ENCODE measurements around the gene MAN1C1. TPM values are rescaled to one million over a fixed set of nuclear protein-coding genes. Genes with fewer than 3 reads are reported as not detected.

Gene MAN1C1
- total and polyA plus RNA-seq, 2 donors (not counting 1 experiment from before 2014, with no cell fraction given) = 0.31 to 0.89 TPM

- no peaks in the 10 kb centered on the region for H3K36me3 ChIP-seq (replicated peaks in 1 of 2; ENCODE audit: control extremely low read depth in 1 of 2, control insufficient read depth in 1 of 2, extremely low read depth in 1 of 2, insufficient read depth in 2 of 2, low read length in 1 of 2)
- intact Hi-C loops (cut with micrococcal nuclease) = no loop called here
- peaks cover 0 to 9% (median 0%) of the 10 kb centered on the region in 3 donors for H3K9me3 ChIP-seq (ENCODE audit: control extremely low read depth in 1 of 3, control insufficient read depth in 2 of 3, insufficient read depth in 1 of 3, low read length in 2 of 3)
- H3K4me1 Mint-ChIP-seq = peaks cover 5% of the 10 kb centered on the region
- no peaks in the 10 kb centered on the region for H3K79me2 ChIP-seq (ENCODE audit: control insufficient read depth, insufficient read depth, low read length)
- no peak overlapping the region for H3K4me2 ChIP-seq (replicated peaks; ENCODE audit: low read depth, low read length, poor library complexity, severe bottlenecking)
- POLR2A ChIA-PET = no interaction called here
- no peak overlapping the region for H3K27ac ChIP-seq (ENCODE audit: low read length in 2 of 2)
- H3K27me3 Mint-ChIP-seq = peaks cover 36% of the 10 kb centered on the region
- H3K9me3 Mint-ChIP-seq (ENCODE audit: insufficient read depth) = no peaks in the 10 kb centered on the region
- 95% methylated on average over 4 of the region's 4 CpGs for WGBS (ENCODE audit: insufficient coverage)
- H3K4me3 Mint-ChIP-seq = no peak overlapping the region
- no peak for TF ChIP-seq EZH2 (IDR thresholded peaks at IDR 0.05; ENCODE audit: borderline replicate concordance, insufficient read depth, low read depth, low read length, poor library complexity, severe bottlenecking)
- no peak for TF ChIP-seq CTCF (IDR thresholded peaks at IDR 0.05)
- H3K9ac ChIP-seq (ENCODE audit: low read length) = no peak overlapping the region
- H3K27ac Mint-ChIP-seq = no peak overlapping the region
- no peaks in the 10 kb centered on the region for H4K20me1 ChIP-seq (ENCODE audit: control insufficient read depth, insufficient read depth, low read length, poor library complexity, severe bottlenecking)
- H3K4me1 ChIP-seq (ENCODE audit: control insufficient read depth in 2 of 2, insufficient read depth in 2 of 2, low read length in 2 of 2) = peaks cover 0 to 4% of the 10 kb centered on the region in 2 donors
- no peak overlapping the region for H2AFZ ChIP-seq (ENCODE audit: insufficient read depth, low read depth, low read length, poor library complexity, severe bottlenecking)
- no peak for DNase-seq
- H3K4me3 ChIP-seq (ENCODE audit: control extremely low read depth in 1 of 5, extremely low read depth in 1 of 5, insufficient read depth in 1 of 5, low read depth in 2 of 5, low read length in 4 of 5) = no peak overlapping the region
- no peak for ATAC-seq (ENCODE audit: low read depth)
- CTCF ChIA-PET = no interaction called here
- peaks cover 0 to 12% (median 0%) of the 10 kb centered on the region in 4 experiments for H3K27me3 ChIP-seq (replicated peaks in 1 of 4; ENCODE audit: control extremely low read depth in 1 of 4, control insufficient read depth in 3 of 4, insufficient read depth in 4 of 4, low read length in 3 of 4)
Observed at GRCh38 chr1:25729045-25729444, 112.5 kb downstream of the MAN1C1 start.

DNA sequence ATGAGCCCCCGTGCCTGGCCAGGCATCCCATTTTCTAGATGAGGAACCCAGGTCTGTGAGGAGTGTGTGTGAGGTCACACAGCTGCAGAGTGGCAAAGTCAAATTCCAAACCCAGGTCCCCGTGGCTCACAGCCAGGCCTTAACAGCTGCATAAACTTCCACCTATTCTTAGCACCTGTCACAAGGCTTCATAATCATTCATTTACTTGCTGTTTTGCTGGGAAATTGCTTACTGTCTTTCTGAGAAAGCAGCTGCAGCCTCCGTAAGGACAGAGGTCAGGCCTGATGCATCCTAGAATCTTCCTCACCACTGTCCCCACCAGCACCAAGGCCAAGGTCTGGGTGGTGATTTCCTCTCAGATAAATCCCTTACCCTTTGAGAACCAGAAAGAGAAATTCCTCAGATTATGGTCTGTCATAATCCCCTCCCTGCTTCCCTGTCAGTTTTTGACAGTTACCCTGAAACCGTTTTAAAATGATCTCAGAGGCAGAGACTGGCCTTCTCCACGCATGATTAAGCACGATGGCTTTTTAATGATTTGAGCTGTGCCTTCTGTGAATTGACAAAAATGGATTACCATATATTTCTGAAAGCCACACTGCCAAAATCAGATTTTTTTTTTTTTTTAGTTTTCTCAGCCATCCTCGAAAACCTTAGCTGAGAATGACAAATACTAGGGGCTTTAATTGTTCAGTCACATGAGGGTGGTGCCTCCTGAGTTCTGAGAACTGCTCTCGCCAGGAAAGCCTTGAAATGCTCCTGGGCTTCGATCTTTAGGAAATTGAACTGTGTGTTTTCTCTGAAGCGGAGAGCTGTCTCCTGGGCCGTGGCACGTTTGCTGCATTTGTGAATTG is 113.4 kb downstream of the MAN1C1 start:
- Histone ChIP-seq H4K20me1 (ENCODE audit: control insufficient read depth, insufficient read depth, low read length, poor library complexity, severe bottlenecking) (no peaks in the 10 kb centered on the region), H3K9ac (ENCODE audit: low read length) (no peak overlapping the region), H3K9me3 (ENCODE audit: control extremely low read depth in 1 of 3, control insufficient read depth in 2 of 3, insufficient read depth in 1 of 3, low read length in 2 of 3) (peaks cover 0 to 9% (median 0%) of the 10 kb centered on the region in 3 donors), H3K36me3 (replicated peaks in 1 of 2; ENCODE audit: control extremely low read depth in 1 of 2, control insufficient read depth in 1 of 2, extremely low read depth in 1 of 2, insufficient read depth in 2 of 2, low read length in 1 of 2) (no peaks in the 10 kb centered on the region), H3K4me1 (ENCODE audit: control insufficient read depth in 2 of 2, insufficient read depth in 2 of 2, low read length in 2 of 2) (peaks cover 0 to 4% of the 10 kb centered on the region in 2 donors), H3K4me2 (replicated peaks; ENCODE audit: low read depth, low read length, poor library complexity, severe bottlenecking) (no peak overlapping the region), H3K4me3 (ENCODE audit: control extremely low read depth in 1 of 5, extremely low read depth in 1 of 5, insufficient read depth in 1 of 5, low read depth in 2 of 5, low read length in 4 of 5) (no peak overlapping the region), H3K27ac (ENCODE audit: low read length in 2 of 2) (no peak overlapping the region), H3K27me3 (replicated peaks in 1 of 4; ENCODE audit: control extremely low read depth in 1 of 4, control insufficient read depth in 3 of 4, insufficient read depth in 4 of 4, low read length in 3 of 4) (peaks cover 0 to 11% (median 0%) of the 10 kb centered on the region in 4 experiments), H2AFZ (ENCODE audit: insufficient read depth, low read depth, low read length, poor library complexity, severe bottlenecking) (no peak overlapping the region), H3K79me2 (ENCODE audit: control insufficient read depth, insufficient read depth, low read length) (no peaks in the 10 kb centered on the region)
- POLR2A ChIA-PET = no interaction called here
- no peak for DNase-seq
- intact Hi-C loops (cut with micrococcal nuclease) = no loop called here
- H3K4me1 Mint-ChIP-seq = peaks cover 5% of the 10 kb centered on the region
- H3K4me3 Mint-ChIP-seq = no peak overlapping the region
- H3K27ac Mint-ChIP-seq = no peak overlapping the region
- WGBS (ENCODE audit: insufficient coverage) = 65% methylated on average over 7 of the region's 12 CpGs
- TF ChIP-seq EZH2 (IDR thresholded peaks at IDR 0.05; ENCODE audit: borderline replicate concordance, insufficient read depth, low read depth, low read length, poor library complexity, severe bottlenecking) (no peak), CTCF (IDR thresholded peaks at IDR 0.05) (no peak)
- ATAC-seq (ENCODE audit: low read depth) = no peak
- H3K9me3 Mint-ChIP-seq (ENCODE audit: insufficient read depth) = no peaks in the 10 kb centered on the region
- H3K27me3 Mint-ChIP-seq = peaks cover 31% of the 10 kb centered on the region
- CTCF ChIA-PET = no interaction called here
